Measurements from ENCODE around the gene GABRA5.

GABRA5 gene

GRCh38 chr15:26937134-26937533, 70.3 kb downstream of the GABRA5 start:
- Histone ChIP-seq H3K4me3 (replicated peaks; ENCODE audit: insufficient read depth, low read length) (no peak overlapping the region), H3K27ac (replicated peaks) (no peak overlapping the region), H3K27me3 (ENCODE audit: insufficient read depth, poor library complexity, severe bottlenecking) (no peaks in the 10 kb centered on the region)
- TF ChIP-seq GABPA (IDR thresholded peaks at IDR 0.05; ENCODE audit: low read depth): no peak
- no peak for TF ChIP-seq SPI1 (IDR thresholded peaks at IDR 0.05; ENCODE audit: borderline replicate concordance, low read depth)
- TF ChIP-seq POLR2AphosphoS5 (IDR thresholded peaks at IDR 0.05; ENCODE audit: low read depth): no peak
- TF ChIP-seq REST (IDR thresholded peaks at IDR 0.05; ENCODE audit: insufficient replicate concordance, low read depth): no peak
- no peak for TF ChIP-seq CTCF (IDR thresholded peaks at IDR 0.05; ENCODE audit: insufficient read depth, low read length)
- no peak for DNase-seq (ENCODE audit: low read depth in 1 of 2, low spot score in 1 of 2)

GRCh38 chr15:26939398-26939797, 72.5 kb downstream of the GABRA5 start:
- Histone ChIP-seq H3K27me3 (ENCODE audit: insufficient read depth, poor library complexity, severe bottlenecking) (no peaks in the 10 kb centered on the region), H3K27ac (replicated peaks) (no peak overlapping the region), H3K4me3 (replicated peaks; ENCODE audit: insufficient read depth, low read length) (no peak overlapping the region)
- DNase-seq (ENCODE audit: low read depth in 1 of 2, low spot score in 1 of 2): no peak
- no peak for TF ChIP-seq SPI1 (IDR thresholded peaks at IDR 0.05; ENCODE audit: borderline replicate concordance, low read depth)
- no peak for TF ChIP-seq GABPA (IDR thresholded peaks at IDR 0.05; ENCODE audit: low read depth)
- no peak for TF ChIP-seq POLR2AphosphoS5 (IDR thresholded peaks at IDR 0.05; ENCODE audit: low read depth)
- TF ChIP-seq REST (IDR thresholded peaks at IDR 0.05; ENCODE audit: insufficient replicate concordance, low read depth): no peak
- TF ChIP-seq CTCF (IDR thresholded peaks at IDR 0.05; ENCODE audit: insufficient read depth, low read length): no peak

- TF ChIP-seq CTCF (IDR thresholded peaks at IDR 0.05; ENCODE audit: insufficient read depth, low read length): no peak
- H3K27me3 ChIP-seq (ENCODE audit: insufficient read depth, poor library complexity, severe bottlenecking): no peaks in the 10 kb centered on the region
- no peak overlapping the region for H3K4me3 ChIP-seq (replicated peaks; ENCODE audit: insufficient read depth, low read length)
- no peak overlapping the region for H3K27ac ChIP-seq (replicated peaks)
- DNase-seq (ENCODE audit: low read depth in 1 of 2, low spot score in 1 of 2): no peak
These were observed 74.6 kb downstream of the GABRA5 start for GRCh38 chr15:26941489-26941888.

- no peak overlapping the region for H3K27ac ChIP-seq (replicated peaks)
- no peak for TF ChIP-seq GABPA (IDR thresholded peaks at IDR 0.05; ENCODE audit: low read depth)
- no peak for TF ChIP-seq REST (IDR thresholded peaks at IDR 0.05; ENCODE audit: insufficient replicate concordance, low read depth)
- TF ChIP-seq POLR2AphosphoS5 (IDR thresholded peaks at IDR 0.05; ENCODE audit: low read depth): no peak
- no peak for TF ChIP-seq SPI1 (IDR thresholded peaks at IDR 0.05; ENCODE audit: borderline replicate concordance, low read depth)
- TF ChIP-seq CTCF (IDR thresholded peaks at IDR 0.05; ENCODE audit: insufficient read depth, low read length): no peak
- DNase-seq (ENCODE audit: low read depth in 1 of 2, low spot score in 1 of 2): no peak
- H3K4me3 ChIP-seq (replicated peaks; ENCODE audit: insufficient read depth, low read length): no peak overlapping the region
- H3K27me3 ChIP-seq (ENCODE audit: insufficient read depth, poor library complexity, severe bottlenecking): no peaks in the 10 kb centered on the region
These were observed 77.0 kb downstream of the GABRA5 start for GRCh38 chr15:26943866-26944265.

Data from HL-60 (cell line).